H1 (cell line): ENCODE measurements around the gene ARHGAP22. TPM values are rescaled to one million over a fixed set of nuclear protein-coding genes. Genes with fewer than 3 reads are reported as not detected.

ENCODE experiments used
- SIX5 ChIP-seq: IDR thresholded peaks from 2 replicates; pipeline ENCODE4 v1.6.1; 2011; ENCODE audit warnings: mild to moderate bottlenecking, low read depth, low read length
- polyA plus RNA-seq, 7 experiments: library from polyadenylated mRNA; depleted of rRNA in 3 of 7; stranded (reverse) in 5 of 7; unstranded in 2 of 7; fragments of >200 nt in 5 of 7; fragments of 200-250 nt in 2 of 7; gene quantifications; 1 replicate in 5 of 7; 2 replicates in 1 of 7; 4 replicates in 1 of 7; pipeline versions ENCODE4 v1.2.1 to v1.2.3, GENCODE V29; 2011 to 2013; ENCODE audit warnings: missing spikeins in 2 of 7, mixed read lengths in 2 of 7
- total RNA-seq: library from RNA; stranded (reverse); fragmentation: NEBNext Ultra II Directional; extraction: Animal tissue kit (Norgen Biotek cat#: 25700); gene quantifications from 2 replicates; pipeline ENCODE4 v1.2.1, GENCODE V29; 2021
- TF ChIP-seq, protein P1 (sequence below): fragments of 300-600 bp; sonication (generic); IDR thresholded peaks from 2 replicates; pipeline ENCODE4 v1.7.1; 2012; ENCODE audit warnings: low read length, moderate library complexity, mild to moderate bottlenecking, inconsistent platforms; ENCODE audit not compliant: insufficient replicate concordance

Gene ARHGAP22
- total and polyA plus RNA-seq, 2 of the 8 experiments (the other 6 are each of a cell fraction or from before 2014, with no cell fraction given) = 3.6 to 11.2 TPM

DNA sequence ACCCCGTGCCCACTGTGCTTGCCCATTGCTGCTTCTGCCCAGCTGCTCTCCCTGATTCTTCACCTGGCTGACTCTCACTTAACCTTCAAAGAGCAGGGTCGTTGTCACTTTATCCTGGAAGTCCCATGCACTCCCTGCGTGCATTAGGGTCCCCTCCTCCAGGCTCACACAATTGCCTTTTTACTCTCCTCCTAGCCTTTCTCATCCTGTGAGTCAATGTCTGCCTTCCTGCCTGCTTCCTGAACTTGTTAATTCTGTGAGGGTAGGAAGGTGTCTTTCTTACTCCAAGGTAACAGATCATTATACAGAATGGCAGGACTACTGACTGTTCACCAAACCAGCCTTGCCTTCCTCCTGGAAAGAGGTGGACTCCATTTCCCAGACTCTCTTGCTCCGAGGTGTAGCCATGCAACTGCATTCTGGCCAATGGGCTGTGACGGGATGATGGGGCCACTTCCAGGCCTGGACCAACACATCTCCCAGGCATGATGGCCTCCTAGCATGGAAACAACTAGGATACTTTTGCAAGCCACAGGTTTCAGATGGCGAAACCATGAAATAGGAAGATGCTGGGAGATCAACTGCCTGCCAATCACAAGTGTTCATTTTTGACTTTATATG, 54.7 kb downstream of the ARHGAP22 start (continued):
- TF ChIP-seq, protein P1, sequence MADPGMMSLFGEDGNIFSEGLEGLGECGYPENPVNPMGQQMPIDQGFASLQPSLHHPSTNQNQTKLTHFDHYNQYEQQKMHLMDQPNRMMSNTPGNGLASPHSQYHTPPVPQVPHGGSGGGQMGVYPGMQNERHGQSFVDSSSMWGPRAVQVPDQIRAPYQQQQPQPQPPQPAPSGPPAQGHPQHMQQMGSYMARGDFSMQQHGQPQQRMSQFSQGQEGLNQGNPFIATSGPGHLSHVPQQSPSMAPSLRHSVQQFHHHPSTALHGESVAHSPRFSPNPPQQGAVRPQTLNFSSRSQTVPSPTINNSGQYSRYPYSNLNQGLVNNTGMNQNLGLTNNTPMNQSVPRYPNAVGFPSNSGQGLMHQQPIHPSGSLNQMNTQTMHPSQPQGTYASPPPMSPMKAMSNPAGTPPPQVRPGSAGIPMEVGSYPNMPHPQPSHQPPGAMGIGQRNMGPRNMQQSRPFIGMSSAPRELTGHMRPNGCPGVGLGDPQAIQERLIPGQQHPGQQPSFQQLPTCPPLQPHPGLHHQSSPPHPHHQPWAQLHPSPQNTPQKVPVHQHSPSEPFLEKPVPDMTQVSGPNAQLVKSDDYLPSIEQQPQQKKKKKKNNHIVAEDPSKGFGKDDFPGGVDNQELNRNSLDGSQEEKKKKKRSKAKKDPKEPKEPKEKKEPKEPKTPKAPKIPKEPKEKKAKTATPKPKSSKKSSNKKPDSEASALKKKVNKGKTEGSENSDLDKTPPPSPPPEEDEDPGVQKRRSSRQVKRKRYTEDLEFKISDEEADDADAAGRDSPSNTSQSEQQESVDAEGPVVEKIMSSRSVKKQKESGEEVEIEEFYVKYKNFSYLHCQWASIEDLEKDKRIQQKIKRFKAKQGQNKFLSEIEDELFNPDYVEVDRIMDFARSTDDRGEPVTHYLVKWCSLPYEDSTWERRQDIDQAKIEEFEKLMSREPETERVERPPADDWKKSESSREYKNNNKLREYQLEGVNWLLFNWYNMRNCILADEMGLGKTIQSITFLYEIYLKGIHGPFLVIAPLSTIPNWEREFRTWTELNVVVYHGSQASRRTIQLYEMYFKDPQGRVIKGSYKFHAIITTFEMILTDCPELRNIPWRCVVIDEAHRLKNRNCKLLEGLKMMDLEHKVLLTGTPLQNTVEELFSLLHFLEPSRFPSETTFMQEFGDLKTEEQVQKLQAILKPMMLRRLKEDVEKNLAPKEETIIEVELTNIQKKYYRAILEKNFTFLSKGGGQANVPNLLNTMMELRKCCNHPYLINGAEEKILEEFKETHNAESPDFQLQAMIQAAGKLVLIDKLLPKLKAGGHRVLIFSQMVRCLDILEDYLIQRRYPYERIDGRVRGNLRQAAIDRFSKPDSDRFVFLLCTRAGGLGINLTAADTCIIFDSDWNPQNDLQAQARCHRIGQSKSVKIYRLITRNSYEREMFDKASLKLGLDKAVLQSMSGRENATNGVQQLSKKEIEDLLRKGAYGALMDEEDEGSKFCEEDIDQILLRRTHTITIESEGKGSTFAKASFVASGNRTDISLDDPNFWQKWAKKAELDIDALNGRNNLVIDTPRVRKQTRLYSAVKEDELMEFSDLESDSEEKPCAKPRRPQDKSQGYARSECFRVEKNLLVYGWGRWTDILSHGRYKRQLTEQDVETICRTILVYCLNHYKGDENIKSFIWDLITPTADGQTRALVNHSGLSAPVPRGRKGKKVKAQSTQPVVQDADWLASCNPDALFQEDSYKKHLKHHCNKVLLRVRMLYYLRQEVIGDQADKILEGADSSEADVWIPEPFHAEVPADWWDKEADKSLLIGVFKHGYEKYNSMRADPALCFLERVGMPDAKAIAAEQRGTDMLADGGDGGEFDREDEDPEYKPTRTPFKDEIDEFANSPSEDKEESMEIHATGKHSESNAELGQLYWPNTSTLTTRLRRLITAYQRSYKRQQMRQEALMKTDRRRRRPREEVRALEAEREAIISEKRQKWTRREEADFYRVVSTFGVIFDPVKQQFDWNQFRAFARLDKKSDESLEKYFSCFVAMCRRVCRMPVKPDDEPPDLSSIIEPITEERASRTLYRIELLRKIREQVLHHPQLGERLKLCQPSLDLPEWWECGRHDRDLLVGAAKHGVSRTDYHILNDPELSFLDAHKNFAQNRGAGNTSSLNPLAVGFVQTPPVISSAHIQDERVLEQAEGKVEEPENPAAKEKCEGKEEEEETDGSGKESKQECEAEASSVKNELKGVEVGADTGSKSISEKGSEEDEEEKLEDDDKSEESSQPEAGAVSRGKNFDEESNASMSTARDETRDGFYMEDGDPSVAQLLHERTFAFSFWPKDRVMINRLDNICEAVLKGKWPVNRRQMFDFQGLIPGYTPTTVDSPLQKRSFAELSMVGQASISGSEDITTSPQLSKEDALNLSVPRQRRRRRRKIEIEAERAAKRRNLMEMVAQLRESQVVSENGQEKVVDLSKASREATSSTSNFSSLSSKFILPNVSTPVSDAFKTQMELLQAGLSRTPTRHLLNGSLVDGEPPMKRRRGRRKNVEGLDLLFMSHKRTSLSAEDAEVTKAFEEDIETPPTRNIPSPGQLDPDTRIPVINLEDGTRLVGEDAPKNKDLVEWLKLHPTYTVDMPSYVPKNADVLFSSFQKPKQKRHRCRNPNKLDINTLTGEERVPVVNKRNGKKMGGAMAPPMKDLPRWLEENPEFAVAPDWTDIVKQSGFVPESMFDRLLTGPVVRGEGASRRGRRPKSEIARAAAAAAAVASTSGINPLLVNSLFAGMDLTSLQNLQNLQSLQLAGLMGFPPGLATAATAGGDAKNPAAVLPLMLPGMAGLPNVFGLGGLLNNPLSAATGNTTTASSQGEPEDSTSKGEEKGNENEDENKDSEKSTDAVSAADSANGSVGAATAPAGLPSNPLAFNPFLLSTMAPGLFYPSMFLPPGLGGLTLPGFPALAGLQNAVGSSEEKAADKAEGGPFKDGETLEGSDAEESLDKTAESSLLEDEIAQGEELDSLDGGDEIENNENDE = no peak
- TF ChIP-seq SIX5 = peak; percentile 4; the same call in 1 of the 2 replicates
